SU-DHL-6 (cell line): ENCODE data around the gene SYK.

Experiments
- CTCF ChIP-seq: fragments of 200-600 bp; sonication (generic); IDR thresholded peaks from one replicate; pipeline ENCODE4 v1.5.1; 2017; ENCODE audit warnings: antibody characterized with exemption, mild to moderate bottlenecking, low read length, moderate library complexity; ENCODE audit not compliant: insufficient read depth, poor library complexity, severe bottlenecking
- EZH2phosphoT487 ChIP-seq: fragments of 200-600 bp; sonication (generic), shearing (Covaris generic); conservative IDR thresholded peaks from 2 replicates; pipeline ENCODE4 v1.6.1; 2018; ENCODE audit warnings: mild to moderate bottlenecking, antibody characterized with exemption, low read length, moderate library complexity, mixed read lengths

- peak; percentile 44 for TF ChIP-seq CTCF
- TF ChIP-seq EZH2phosphoT487, result no peak
Measured at GRCh38 chr9:90894986-90895687, 93.5 kb downstream of the SYK start.
